HAP-1 (cell line): ENCODE data around the gene XRCC5.
A peak's percentile ranks its signal among the peaks of the same experiment; 100 is the strongest.

Experiments used
- DNase-seq, 2 experiments: peaks; one replicate each; pipeline ENCODE4 v3.0.0-alpha.2; 2016 to 2020; ENCODE audit warnings: low spot score in 2 of 2
- H3K27me3 ChIP-seq: fragments of 250-450 bp; sonication (Bioruptor Pico); 2 replicates; pipeline ENCODE4 v1.5.1; 2020; ENCODE audit warnings: low read depth, mild to moderate bottlenecking, moderate library complexity
- H3K36me3 ChIP-seq: fragments of 250-450 bp; sonication (Bioruptor Pico); replicated peaks from 2 replicates; pipeline ENCODE4 v1.5.1; 2020; ENCODE audit warnings: mild to moderate bottlenecking
- H3K4me1 ChIP-seq: fragments of 250-450 bp; sonication (Bioruptor Pico); 2 replicates; pipeline ENCODE4 v1.5.1; 2020; ENCODE audit warnings: mild to moderate bottlenecking
- H3K4me3 ChIP-seq: fragments of 250-450 bp; sonication (Bioruptor Pico); 2 replicates; pipeline ENCODE4 v1.5.1; 2020; ENCODE audit warnings: mild to moderate bottlenecking, moderate library complexity
- H3K9me3 ChIP-seq: fragments of 250-450 bp; sonication (Bioruptor Pico); 2 replicates; pipeline ENCODE4 v1.5.1; 2020; ENCODE audit warnings: mild to moderate bottlenecking, moderate library complexity
- in situ Hi-C: fragments of 300-500 bp; cut with MboI; formaldehyde crosslinking; loops from 3 replicates; pipeline ENCODE4 v1.14.3; 2020; ENCODE audit warnings: low sequenced_read_pairs, inconsistent platforms, mixed read lengths

The XRCC5 gene

DNA sequence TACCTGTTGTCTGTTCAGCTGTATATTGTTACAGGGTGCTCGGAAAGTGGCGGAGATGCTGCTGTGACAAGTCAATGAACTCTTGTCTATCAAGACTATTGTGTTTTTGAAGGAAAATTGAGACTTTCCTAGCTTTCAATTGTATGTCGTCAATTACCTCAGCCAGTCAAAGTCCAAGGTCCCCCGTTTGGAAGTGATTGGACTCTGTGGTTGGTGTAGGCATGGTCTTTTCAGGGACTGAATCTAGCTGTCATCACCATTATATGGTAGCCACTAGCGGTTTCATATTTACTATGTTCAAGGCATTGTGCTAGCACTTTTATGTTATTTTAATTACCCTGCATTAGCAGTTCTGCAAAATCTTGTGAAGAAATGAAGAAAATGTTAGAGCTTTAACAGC lies 54.9 kb downstream of the XRCC5 start:
- no peak for DNase-seq
- Histone ChIP-seq H3K9me3 (no peaks in the 10 kb centered on the region), H3K36me3 (peaks cover 96% of the 10 kb centered on the region), H3K27me3 (no peaks in the 10 kb centered on the region), H3K4me3 (no peak overlapping the region), H3K4me1 (no peaks in the 10 kb centered on the region)
- in situ Hi-C loops: no loop called here

DNA sequence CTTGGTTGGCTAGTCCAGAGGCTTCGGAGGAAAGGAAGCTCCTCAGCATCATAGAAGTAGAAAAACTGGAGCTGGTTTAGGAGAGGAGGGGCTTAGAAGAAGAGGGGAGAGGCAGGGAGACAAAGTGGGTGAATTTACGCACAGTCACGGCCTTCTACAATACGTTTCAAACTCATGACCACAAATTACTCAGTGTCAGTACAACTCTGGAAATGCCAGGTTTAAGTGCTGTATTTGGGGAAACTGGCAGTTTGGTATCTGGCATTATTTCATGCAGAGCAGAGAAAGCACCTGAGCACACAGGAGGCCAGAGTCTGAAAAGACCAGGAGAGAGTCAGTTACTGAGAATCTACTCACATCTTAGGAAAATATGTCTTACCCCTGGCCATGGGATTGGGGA lies 55.4 kb downstream of the XRCC5 start:
- in situ Hi-C loops: no loop called here
- Histone ChIP-seq H3K9me3 (no peaks in the 10 kb centered on the region), H3K27me3 (no peaks in the 10 kb centered on the region), H3K36me3 (peaks cover 96% of the 10 kb centered on the region), H3K4me3 (no peak overlapping the region), H3K4me1 (no peaks in the 10 kb centered on the region)
- no peak for DNase-seq

DNA sequence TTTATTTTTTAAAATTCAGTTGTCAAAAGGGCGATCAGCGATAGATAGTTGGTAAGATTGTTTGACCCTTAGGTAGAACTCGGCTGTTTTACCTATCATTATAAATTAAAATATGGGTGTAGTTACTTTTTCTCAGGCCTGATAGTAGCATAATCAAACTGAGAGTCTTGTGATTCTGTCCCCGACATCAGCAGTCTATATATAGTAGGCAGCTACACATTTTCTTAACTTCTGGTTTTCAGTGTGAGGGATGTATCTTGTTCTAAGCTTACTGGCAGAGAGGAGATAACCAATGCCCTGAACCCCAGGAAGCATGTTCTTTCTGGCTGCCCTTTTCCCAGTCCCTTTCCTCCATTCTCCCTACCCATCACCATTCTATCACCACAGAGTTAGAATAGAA lies 56.6 kb downstream of the XRCC5 start:
- Histone ChIP-seq H3K27me3 (no peaks in the 10 kb centered on the region), H3K9me3 (no peaks in the 10 kb centered on the region), H3K36me3 (peaks cover 92% of the 10 kb centered on the region), H3K4me3 (no peak overlapping the region), H3K4me1 (no peaks in the 10 kb centered on the region)
- DNase-seq: no peak
- in situ Hi-C loops: no loop called here

DNA sequence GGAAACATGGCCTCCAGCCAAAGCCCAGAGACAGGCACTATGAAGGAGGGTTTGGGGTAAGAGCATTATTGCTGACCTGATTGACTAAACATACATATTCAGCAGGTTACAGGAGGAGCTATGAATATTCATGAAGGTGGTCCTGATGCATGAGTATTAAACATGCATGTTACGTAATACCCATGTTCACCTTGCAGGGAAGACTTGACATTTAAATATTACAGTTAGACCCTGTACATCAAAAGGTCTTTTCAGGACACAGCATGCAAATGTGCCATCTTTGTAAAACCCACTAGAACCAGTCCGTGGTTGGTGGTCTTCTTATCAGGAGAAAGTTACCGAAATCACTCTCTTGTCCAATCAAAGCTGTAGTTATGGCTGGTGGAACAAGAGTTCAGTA lies 59.9 kb downstream of the XRCC5 start:
- Histone ChIP-seq H3K4me3 (no peak overlapping the region), H3K4me1 (peaks cover 3% of the 10 kb centered on the region; the same call in 1 of the 2 replicates), H3K27me3 (no peaks in the 10 kb centered on the region), H3K36me3 (peaks cover 79% of the 10 kb centered on the region), H3K9me3 (no peaks in the 10 kb centered on the region)
- in situ Hi-C loops: no loop called here
- DNase-seq: no peak

DNA sequence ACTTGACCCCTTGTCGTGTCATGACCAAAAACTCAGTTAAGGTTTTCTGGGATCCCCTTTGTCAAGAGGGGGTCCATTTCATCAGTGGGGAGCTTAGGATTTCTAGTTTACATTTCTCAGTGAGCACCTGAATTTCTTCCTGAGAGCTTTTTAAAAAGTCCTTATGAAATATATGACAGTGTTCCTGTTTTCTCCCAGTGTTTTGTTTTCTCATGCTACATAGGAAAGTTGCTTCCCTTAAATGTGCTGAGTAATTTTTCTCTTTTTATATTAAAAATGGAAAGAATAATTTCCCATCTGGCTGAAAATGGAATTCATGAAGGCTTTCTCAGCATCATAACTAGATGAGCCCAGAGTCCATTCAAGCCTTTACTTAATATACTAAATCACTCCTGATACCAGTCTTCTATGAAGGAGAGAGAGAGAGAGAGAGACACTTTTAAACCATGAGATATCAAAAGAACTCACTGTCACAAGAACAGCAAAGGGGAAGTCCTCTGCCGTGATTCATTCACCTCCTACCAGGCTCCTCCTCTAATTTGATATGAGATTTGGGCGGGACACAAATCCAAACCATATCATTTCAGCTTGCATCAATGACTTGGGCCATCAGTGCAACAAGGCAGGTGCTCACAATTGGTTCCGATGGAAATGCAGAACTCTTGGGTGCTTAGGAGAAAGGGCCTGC lies 61.1 kb downstream of the XRCC5 start:
- peaks cover 3% of the 10 kb centered on the region; the same call in 1 of the 2 replicates for H3K4me1 ChIP-seq
- no peaks in the 10 kb centered on the region for H3K9me3 ChIP-seq
- DNase-seq: no peak
- peaks cover 79% of the 10 kb centered on the region for H3K36me3 ChIP-seq
- H3K27me3 ChIP-seq: no peaks in the 10 kb centered on the region
- no peak overlapping the region for H3K4me3 ChIP-seq
- in situ Hi-C loops: no loop called here

DNA sequence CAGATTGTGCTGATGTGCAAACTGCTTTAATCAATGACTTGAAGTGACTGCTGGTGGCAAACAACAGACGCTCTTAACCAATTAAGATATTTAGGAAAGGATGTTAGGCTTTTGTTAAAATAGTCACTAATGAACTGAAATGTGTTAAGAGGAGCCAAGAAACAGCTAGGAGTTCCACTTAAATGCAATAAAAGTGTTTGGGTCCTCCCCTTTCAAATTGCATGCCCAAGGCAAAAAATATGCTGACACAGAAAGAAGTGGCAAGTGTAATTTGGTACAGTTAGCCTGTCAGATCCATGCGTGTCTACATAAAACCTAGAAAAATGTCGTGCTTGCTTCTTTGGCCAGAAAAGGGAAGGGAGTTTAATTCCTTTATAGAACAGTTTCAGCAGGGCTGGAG lies 61.9 kb downstream of the XRCC5 start:
- no peaks in the 10 kb centered on the region for H3K9me3 ChIP-seq
- H3K4me3 ChIP-seq: no peak overlapping the region
- in situ Hi-C loops: no loop called here
- DNase-seq: no peak
- H3K27me3 ChIP-seq: no peaks in the 10 kb centered on the region
- H3K4me1 ChIP-seq: peaks cover 3% of the 10 kb centered on the region; the same call in 1 of the 2 replicates
- H3K36me3 ChIP-seq: peaks cover 78% of the 10 kb centered on the region

DNA sequence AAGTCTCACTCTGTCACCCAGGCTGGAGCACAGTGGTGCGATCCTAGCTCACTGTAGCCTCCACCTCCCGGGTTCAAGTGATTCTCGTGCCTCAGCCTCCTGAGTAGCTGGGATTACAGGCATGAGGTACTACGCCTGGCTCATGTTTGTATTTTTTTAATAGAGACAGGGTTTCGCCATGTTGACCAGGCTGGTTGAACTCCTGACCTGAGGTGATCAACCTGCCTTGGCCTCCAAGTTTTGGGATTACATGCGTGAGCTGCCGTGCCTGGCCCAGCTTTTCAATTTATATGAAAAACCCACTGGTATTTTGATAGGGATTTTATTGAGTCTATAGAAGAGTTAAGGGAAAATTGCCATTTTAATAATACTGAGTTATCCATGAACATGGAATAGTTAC lies 63.3 kb downstream of the XRCC5 start:
- H3K4me3 ChIP-seq: no peak overlapping the region
- H3K9me3 ChIP-seq: no peaks in the 10 kb centered on the region
- no peaks in the 10 kb centered on the region for H3K27me3 ChIP-seq
- in situ Hi-C loops: no loop called here
- H3K4me1 ChIP-seq: peaks cover 3% of the 10 kb centered on the region; the same call in 1 of the 2 replicates
- no peak for DNase-seq
- H3K36me3 ChIP-seq: peaks cover 70% of the 10 kb centered on the region

DNA sequence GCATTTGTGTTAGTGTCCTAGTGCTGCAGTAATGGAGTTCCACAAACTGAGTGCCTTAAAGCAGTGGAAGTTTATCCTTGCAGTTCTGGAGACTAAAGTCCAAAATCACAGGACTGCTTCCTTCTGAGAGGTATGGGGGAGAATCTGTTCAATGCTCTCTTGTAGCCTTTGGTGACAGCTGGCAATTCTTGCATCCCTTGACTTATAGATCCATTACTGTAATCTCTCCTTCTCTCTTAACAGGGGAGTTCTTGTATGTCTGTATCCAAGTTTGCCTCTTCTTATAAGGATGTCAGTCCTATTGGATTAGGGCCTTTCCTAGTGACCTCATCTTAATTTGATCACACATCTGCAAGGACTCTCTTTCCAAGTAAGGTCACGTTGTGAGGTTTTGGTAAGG lies 69.9 kb downstream of the XRCC5 start:
- Histone ChIP-seq H3K4me1 (peaks cover 12% of the 10 kb centered on the region), H3K4me3 (no peak overlapping the region), H3K36me3 (peaks cover 77% of the 10 kb centered on the region), H3K27me3 (no peaks in the 10 kb centered on the region), H3K9me3 (no peaks in the 10 kb centered on the region)
- no peak for DNase-seq
- in situ Hi-C loops: no loop called here

DNA sequence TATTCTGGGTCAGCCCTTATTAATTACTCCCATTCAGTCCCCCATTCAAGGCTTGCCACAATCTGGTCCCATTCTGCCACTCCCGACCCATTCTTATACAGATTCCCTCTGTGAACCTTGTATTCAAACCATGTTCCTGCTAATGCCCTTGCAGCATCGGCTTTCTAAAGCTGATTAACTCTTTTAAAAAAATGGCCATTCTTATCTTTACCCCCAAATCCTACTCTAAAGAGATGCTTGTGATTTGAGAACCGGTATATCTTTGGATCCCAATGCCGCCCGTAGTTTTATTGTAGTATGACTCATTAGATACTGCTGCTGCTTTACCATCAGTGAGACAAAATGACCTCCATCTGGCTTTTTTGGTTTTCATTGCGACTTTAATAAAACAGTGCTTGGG lies 72.2 kb downstream of the XRCC5 start:
- in situ Hi-C loops: no loop called here
- peak; percentile 56 to 70 for DNase-seq
- Histone ChIP-seq H3K27me3 (no peaks in the 10 kb centered on the region), H3K36me3 (peaks cover 59% of the 10 kb centered on the region), H3K4me3 (no peak overlapping the region), H3K9me3 (no peaks in the 10 kb centered on the region), H3K4me1 (peaks cover 12% of the 10 kb centered on the region)

DNA sequence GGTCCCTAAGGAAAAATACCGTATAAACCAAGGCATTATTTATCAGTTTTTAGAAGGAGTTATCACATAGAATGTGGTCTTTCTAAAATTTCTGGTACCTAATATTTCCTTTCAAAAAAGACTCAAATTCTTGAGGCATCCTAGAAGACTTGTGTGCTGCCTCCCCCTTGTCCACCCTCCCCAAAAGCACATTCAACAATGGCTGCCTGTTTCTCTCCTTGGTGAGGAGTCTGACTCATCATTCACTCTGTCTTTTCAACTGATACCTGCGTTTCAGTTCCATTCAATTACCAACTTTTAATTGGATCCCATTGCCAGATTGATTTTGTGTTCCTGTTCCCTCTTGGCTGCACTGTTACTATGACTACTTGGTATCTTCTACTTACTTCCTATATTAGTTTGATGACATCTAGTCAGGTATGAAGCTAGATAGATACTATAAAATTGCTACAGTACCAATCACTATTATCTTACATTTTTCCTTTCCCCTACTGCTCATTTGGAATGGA lies 72.9 kb downstream of the XRCC5 start:
- Histone ChIP-seq H3K27me3 (no peaks in the 10 kb centered on the region), H3K36me3 (peaks cover 62% of the 10 kb centered on the region), H3K4me3 (no peak overlapping the region), H3K9me3 (no peaks in the 10 kb centered on the region), H3K4me1 (peaks cover 19% of the 10 kb centered on the region)
- DNase-seq: no peak
- in situ Hi-C loops: no loop called here

DNA sequence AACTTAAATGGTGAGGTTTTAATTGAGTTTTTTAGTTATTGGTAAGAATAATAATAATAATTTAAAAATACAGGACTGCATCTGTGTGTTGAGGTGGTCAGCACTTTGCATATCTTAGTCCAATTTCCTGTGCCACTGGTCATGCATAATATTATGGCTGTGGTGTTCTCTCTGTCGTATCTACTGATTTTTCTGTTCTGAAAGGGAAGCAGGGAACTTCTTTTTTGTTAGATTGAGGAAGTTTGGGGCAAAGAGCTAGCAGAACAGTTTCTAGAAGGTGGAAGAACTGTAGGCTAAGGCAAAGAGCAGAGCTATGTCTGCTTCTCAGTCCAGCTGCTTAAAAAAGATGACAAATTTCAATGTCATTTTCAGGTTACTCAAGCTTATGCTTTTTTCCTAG lies 74.3 kb downstream of the XRCC5 start:
- Histone ChIP-seq H3K27me3 (no peaks in the 10 kb centered on the region), H3K36me3 (peaks cover 51% of the 10 kb centered on the region), H3K4me1 (peaks cover 30% of the 10 kb centered on the region), H3K9me3 (no peaks in the 10 kb centered on the region), H3K4me3 (no peak overlapping the region)
- no peak for DNase-seq
- in situ Hi-C loops: no loop called here

DNA sequence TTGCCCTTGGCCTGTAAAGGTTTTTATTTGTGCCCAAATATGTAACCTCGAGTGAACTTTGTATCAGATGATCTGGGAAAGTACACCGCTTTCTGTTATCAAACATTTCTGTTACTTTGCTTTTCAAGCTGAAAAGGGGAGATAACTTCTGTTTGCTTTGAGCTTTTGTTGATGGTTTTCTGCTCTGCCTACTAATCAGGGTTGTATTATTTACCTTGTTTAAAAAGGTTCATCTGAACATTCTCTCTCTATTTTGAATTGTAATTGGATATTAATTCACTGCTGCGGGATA lies 79.4 kb downstream of the XRCC5 start:
- H3K9me3 ChIP-seq: no peaks in the 10 kb centered on the region
- H3K27me3 ChIP-seq: no peaks in the 10 kb centered on the region
- H3K4me3 ChIP-seq: no peak overlapping the region
- in situ Hi-C loops: no loop called here
- H3K36me3 ChIP-seq: peaks cover 41% of the 10 kb centered on the region
- H3K4me1 ChIP-seq: peaks cover 24% of the 10 kb centered on the region
- no peak for DNase-seq

DNA sequence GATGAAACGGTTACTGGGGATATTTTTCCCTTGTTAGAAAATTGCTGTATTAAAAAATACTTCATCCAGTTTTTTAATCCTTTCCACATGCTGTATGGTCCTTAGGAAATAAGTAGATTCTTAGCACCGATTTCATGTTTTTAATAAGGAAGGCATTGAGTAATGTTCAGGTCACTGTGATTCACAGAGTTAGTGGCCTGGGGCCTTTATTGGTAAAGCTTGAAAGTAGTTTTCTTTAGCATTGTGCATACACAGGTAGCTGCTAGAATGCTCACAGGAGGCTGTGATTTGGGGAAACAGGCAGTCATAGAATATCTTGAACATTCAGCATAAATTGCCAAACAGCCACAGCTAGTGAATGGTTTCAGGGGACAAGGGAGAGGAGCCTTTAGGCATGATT lies 79.8 kb downstream of the XRCC5 start:
- no peaks in the 10 kb centered on the region for H3K9me3 ChIP-seq
- peaks cover 24% of the 10 kb centered on the region for H3K4me1 ChIP-seq
- no peaks in the 10 kb centered on the region for H3K27me3 ChIP-seq
- DNase-seq: no peak
- in situ Hi-C loops: no loop called here
- H3K36me3 ChIP-seq: peaks cover 41% of the 10 kb centered on the region
- no peak overlapping the region for H3K4me3 ChIP-seq

DNA sequence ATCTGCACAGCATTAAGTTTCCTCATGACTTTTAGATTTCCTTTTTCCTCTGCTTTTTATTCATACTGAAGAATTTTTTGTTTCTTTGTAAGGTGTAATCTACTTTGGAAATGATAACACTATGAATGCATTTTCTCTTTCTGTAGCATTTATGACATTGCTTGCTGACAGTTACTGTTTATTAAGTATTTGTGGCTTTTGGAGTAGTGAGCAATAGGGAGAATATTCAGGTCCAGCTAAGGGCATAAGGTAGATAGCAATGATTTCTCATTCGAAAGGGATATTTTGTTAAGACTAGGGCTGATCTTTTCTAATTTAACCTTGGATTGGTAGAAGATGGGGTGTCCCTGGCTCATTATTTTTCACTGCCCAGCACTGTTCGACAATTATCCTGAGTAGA lies 80.3 kb downstream of the XRCC5 start:
- Histone ChIP-seq H3K36me3 (peaks cover 46% of the 10 kb centered on the region), H3K4me1 (peaks cover 24% of the 10 kb centered on the region), H3K27me3 (no peaks in the 10 kb centered on the region), H3K9me3 (no peaks in the 10 kb centered on the region), H3K4me3 (no peak overlapping the region)
- in situ Hi-C loops: no loop called here
- no peak for DNase-seq

DNA sequence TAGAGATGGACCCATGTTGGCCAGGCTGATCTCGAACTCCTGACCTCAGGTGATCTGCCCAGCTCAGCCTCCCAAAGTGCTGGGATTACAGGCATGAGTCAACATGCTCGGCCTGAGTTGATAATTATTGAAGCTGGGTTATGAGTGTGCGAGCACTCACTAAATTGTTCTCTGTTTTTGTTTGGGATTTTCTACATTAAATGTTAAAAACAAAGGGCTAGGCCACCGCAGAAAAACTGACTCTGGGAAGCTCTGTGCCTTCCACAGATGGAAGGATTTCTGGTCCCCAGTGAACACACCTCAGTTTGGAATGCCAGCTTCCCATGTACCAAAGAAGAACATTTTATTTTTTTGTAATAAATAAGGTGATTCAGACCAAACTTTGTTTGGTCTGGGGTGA lies 83.0 kb downstream of the XRCC5 start:
- in situ Hi-C loops: no loop called here
- DNase-seq: no peak
- Histone ChIP-seq H3K27me3 (no peaks in the 10 kb centered on the region), H3K4me3 (no peak overlapping the region), H3K9me3 (no peaks in the 10 kb centered on the region), H3K36me3 (peaks cover 66% of the 10 kb centered on the region), H3K4me1 (peaks cover 16% of the 10 kb centered on the region)
